HUDEP-2 (cell line): ENCODE measurements around the gene IDH2.
A peak's percentile ranks its signal among the peaks of the same experiment; 100 is the strongest.
"Not testable (repeated sequence)": the region's sequence is repeated elsewhere in the genome, so short reads cannot be mapped to it uniquely, and the experiment has no call there.

ENCODE experiments used
- DNase-seq, 76 experiments: peaks; one replicate each; lab custom pipeline; 2025; ENCODE audit not compliant: unreplicated experiment in 76 of 76; lab: John Stamatoyannopoulos, UW

IDH2 gene

DNA sequence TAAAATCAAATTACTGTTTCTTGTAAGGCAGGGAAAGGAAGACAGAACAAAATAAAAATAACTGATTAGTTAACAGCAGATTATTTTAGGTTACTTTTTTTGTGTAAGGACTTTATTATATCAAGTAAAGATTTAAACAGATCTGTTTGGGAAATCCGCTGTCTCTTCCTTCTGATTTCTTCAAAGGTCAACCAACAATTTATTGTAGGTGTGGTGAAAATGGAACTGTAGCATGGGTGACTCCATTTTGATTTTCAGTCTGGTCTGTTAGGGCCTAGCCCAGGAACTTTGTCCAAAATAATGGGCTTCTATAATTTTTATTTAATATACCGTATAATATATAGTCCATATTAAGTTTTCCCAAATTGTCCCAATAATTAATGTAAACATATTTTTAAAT lies 13.5 kb upstream of the IDH2 start:
- DNase-seq = no peak

DNA sequence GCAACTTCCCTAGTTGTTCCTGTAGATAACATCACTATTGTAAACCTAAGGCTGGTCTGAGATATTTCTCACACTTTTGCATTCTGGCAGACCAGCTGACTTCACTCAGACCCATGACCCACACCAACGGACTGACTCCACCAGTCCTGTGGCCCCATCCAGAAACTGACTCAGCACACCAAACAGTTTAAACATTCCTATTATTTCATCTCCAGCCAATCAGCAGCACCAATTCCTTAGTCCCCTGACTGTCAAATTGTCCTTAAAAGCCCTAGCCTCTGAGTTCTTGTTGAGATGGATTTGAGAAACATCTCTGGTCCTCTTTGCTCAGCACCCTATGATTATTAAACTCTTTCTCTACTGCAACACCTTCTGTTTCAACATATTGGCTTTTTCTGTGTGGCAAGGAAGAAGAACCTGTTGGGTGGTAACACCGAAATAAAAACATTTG lies 12.2 kb upstream of the IDH2 start:
- peak in 1 of 76 experiments; percentile 11 for DNase-seq

DNA sequence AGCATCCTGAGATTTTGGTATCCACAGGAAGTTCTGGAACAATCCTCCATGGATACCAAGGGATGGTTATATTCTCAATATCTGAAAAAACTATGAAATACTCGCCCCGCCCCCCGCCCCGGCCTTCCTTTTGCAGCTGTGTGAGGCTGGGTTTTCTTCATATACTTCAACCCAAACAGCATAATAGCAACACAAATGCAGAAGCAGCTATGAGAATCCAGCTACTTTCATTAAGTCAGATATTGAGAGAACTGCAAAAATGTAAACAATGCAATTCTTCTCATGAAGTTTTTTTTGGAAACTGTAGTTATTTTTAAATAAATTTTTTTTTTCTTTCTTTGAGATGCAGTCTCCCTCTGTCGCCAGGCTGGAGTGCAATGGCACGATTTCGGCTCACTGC lies 10.9 kb upstream of the IDH2 start:
- DNase-seq = no peak

DNA sequence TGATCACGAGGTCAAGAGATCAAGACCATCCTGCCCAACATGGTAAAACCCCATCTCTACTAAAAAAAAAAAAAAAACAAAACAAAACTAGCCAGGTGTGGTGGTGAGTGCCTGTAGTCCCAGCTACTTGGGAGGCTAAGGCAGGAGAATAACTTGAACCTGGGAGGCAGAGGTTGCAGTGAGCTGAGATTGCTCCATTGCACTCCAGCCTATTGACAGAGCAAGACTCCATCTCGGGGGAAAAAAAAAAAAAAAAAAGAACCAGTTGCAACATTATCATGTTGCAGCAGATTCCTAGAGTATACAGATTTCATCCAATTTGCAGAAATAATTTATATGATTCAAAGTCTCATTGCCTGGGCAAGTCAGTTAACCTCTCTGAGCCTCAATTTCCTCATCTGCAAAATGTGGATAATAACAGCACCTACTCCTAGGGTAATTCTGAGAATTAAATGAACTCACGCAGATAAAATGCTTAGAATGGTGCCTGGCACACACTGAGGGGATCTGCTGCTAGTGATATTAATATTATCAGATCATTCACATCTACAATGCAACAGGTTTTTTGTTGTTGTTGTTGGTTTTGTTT lies 7.0 kb upstream of the IDH2 start:
- peak in 12 of 76 experiments; percentile 9 to 57 (median 34) for DNase-seq

- not testable (repeated sequence) for DNase-seq
Measured at GRCh38 chr15:90108038-90108437, 5.8 kb upstream of the IDH2 start.

GRCh38 chr15:90106522-90107117 lies 4.4 kb upstream of the IDH2 start:
- DNase-seq = no peak

DNA sequence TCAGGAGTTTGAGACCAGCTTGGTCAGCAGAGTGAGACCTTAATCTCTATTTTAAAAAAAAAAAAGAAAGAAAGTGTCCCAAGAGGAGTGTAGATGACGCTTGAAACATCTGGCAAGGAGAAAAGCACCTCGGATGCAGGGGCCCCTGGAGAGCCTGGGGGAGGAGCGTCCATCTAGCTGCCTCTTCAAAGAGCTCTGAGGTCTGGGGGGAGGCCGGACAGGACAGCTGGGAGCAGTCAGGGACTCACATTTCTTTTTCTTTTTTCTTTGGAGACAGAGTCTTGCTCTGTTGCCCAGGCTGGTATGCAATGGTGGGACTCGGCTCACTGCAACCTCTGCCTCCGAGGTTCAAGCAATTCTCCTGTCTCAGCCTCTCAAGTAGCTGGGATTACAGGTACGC lies 3.3 kb upstream of the IDH2 start:
- no peak for DNase-seq

GRCh38 chr15:90104551-90104950 lies 2.3 kb upstream of the IDH2 start:
- DNase-seq = no peak

- no peak for DNase-seq
Measured at GRCh38 chr15:90103701-90104329, 1.5 kb upstream of the IDH2 start.

GRCh38 chr15:90101130-90101968 lies 919 bp downstream of the IDH2 start:
- peak in 19 of 76 experiments; percentile 6 to 39 (median 16) for DNase-seq

DNA sequence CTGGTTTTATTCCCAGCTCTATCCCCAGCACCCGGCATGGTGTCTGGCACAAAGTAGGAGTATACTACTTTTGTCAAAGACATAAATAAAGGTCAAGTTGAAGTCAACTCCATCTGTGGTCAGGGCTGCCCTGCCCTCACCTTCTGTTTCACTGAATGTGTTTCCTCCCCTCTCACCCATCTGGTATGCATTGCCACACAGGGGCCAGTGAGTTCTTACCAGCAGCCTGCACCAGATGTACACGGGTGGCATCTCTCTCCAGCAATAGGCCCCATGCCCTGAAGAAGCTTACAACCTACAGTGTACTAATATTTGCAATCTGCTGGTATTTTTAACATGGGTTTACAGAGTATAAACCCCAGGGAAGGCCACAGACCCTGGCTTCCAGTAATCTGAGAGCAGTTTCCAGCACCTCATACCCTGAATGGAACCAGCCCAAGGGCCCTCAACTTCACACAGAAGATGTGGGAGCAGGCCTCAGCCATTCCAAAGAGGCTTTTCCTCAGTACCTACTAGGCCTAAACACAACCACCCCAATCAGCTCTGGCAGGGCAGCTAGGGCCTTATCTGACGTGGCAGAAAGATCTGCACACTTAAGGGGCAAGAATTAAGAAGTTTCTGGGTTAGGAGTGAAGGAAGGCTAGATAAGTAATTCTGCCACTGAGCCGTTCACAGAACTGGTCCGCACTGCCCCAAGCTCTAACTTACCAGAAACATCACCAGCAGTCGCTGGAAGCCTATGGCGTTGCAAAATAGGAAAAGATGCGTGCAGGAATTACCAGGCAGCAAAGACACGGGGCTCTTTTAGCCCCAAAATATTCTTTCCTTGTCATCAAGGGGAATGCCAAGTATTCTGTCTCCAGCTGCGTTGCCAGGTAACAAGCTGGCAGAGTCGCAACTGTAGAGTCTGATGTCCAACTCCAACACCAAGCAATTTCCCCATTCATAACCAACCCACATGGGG lies 2.1 kb downstream of the IDH2 start:
- peak in 70 of 76 experiments; percentile 31 to 82 (median 60) for DNase-seq

DNA sequence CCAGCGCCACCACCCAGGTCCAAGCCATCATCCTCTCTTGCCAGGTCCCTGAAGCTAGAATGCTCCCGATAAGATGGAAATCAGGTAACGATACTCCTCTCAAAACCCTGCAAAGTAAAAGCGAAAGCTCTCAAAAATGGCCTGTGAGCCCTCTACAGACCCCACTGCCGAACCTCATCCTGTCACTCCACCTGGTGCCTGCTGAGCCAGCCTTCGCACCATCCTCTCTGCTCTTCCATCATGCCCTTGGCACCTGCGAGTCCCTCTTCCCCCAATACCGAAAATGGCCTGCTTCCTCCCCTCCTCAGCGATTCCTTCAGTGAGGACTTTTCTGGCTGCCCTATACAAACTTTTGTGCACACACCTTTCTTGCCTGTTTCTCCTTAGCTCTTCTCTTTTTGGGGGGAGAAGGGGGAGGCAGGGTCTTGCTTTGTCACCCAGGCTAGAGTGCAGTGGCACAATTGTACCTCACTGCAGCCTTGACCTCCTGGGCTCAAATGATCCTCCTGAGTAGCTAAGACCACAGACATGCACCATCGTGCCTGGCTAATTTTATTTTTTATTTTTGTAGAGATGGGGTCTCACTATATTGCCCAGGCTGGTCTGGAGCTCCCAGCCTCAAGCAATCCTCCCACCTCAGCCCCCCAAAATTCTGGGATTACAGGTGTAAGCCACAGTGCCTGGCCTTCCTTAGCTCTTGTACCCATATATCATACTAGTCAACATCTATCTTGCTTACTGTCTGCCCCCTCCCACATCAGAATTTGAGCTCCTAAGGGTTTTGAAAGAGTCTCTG lies 3.0 kb downstream of the IDH2 start:
- DNase-seq = no peak

DNA sequence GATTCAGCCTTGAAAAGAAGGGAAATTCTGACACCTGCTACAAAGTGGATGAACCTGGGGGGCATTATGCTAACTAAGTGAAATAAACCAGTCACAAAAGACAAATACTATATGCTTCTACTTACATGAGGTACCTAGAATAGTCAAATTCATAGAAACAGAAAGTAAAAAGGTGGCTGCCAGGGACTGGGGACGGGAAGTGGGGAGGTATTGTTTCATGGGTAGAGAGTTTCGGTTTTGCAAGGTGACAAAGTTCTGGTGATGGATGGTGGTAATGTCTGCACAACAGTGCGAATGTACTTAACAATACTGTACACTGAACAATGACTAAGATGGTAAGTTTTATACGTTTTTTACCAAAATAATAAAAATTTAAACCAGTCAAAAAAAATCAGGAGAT lies 4.8 kb downstream of the IDH2 start:
- DNase-seq = no peak

GRCh38 chr15:90095521-90095959 lies 6.7 kb downstream of the IDH2 start:
- peak in 1 of 76 experiments; percentile 3 for DNase-seq

DNA sequence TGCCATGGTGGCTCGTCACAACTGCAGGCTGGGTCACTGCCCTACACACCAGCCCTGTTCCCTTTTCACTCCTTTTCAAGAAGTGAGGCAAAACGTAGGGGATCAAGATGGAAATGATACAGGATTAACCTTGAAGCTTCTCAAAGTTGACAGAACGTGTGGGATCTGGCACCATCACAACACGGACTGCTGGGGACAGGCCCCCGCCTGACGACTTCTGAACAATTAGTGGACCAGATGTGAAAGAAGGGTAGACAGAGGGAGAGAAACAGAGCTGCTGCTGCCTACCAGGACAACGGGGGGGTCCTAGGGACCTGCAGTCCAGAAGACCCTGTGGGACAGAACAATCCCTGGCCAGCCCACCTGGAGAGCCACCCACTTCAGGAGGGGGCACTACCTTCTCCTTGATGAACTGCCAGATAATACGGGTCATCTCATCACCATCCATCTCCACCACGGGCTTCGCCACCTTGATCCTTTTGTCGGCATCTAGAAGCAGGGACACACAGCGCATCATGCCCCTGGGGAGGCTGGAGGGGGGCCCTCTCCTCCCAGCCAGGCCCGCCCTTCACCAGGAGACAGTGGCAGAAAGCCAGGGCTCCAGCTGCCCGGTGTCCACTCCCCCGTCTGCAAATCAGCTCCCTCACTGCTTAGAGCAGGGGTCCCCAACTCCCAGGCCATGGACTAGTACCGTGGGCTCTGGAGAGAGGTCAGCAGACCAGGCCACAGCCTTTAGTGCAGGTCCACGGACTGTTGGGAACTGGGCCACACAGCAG lies 10.9 kb downstream of the IDH2 start:
- no peak for DNase-seq

GRCh38 chr15:90090226-90090848 lies 11.9 kb downstream of the IDH2 start:
- no peak for DNase-seq

DNA sequence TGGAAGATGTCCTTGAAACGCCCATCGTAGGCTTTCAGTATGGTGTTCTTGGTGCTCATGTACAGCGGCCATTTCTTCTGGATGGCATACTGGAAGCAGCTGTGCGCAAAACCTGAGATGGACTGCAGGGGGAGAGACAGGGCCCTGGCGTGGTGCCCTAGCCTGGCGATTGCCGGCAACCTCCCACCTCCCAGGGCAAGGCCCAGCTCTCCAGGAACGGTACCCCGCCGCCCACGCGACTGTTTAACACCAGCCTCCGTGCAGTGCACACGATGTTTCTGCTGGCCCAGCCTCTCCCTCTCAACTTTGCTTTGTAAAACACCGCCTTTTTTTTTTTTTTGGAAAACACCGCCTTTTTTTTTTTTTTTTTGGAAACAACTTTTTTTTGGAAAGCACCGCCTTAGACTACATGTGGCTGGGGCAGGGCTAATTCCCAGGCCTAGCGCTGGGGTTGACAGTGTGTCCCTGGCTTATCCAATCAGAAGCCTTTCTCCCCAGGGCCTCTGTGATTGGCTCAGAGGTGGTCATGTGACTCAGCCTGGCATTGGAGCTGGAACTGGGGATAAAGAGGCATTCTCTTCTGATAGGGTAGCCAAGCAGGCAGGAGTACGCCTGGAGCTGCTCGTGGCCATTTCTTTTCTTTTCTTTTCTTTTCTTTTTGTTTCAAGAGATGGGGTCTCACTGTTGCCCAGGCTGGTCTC lies 14.7 kb downstream of the IDH2 start:
- DNase-seq = peak in 74 of 76 experiments; percentile 14 to 92 (median 73)
